A549 (cell line): ENCODE measurements around the gene HRH3. TPM values are rescaled to one million over a fixed set of nuclear protein-coding genes. Genes with fewer than 3 reads are reported as not detected.

Experiments used
- ATAC-seq, 2 experiments: fragments of 200-7000 bp in 1 of 2; fragments of >200 bp in 1 of 2; cut with Nextera tagmentation in 1 of 2; cut with Tn5 transposase in 1 of 2; 3 replicates each; pipeline versions ENCODE4 v1.8.0 to v1.9.1; 2018 to 2020; ENCODE audit warnings: mild to moderate bottlenecking in 1 of 2, moderate library complexity in 1 of 2
- CTCF ChIA-PET: fragments of 300-600 bp; sonication (Branson Sonifier 250); formaldehyde crosslinking; extraction: SDS; loops from one replicate; lab custom pipeline; 2021; ENCODE audit warnings: antibody characterized with exemption, inconsistent platforms; lab: Yijun Ruan, JAX
- POLR2A ChIA-PET: fragments of 350-600 bp; formaldehyde crosslinking; extraction: SDS; loops from one replicate; lab custom pipeline; 2021; ENCODE audit warnings: antibody characterized with exemption, inconsistent platforms; lab: Yijun Ruan, JAX
- DNase-seq, 2 experiments: peaks; one replicate each; pipeline versions ENCODE4 v3.0.0 to v3.0.0-alpha.2; 2011 to 2016; ENCODE audit warnings: low read depth in 1 of 2, low spot score in 1 of 2
- FAIRE-seq: peaks from 2 replicates; lab custom pipeline; 2011; peaks lifted over from hg19 to GRCh38; lab: Jason Lieb, UNC
- H3K27ac ChIP-seq, 2 experiments: fragments of >200 bp; sonication (Bioruptor Twin); formaldehyde crosslinking; 3 replicates each; pipeline ENCODE4 v1.5.1; 2016 to 2017
- H3K4me1 ChIP-seq: fragments of >200 bp; sonication (Bioruptor Twin); formaldehyde crosslinking; 3 replicates; pipeline ENCODE4 v1.6.1; 2016
- H3K4me2 ChIP-seq: fragments of >200 bp; sonication (Bioruptor Twin); formaldehyde crosslinking; 3 replicates; pipeline ENCODE4 v1.6.1; 2016
- H3K4me3 ChIP-seq: fragments of >200 bp; sonication (Bioruptor Twin); formaldehyde crosslinking; 3 replicates; pipeline ENCODE4 v1.5.1; 2016
- H3K9me3 ChIP-seq: fragments of >200 bp; sonication (Bioruptor Twin); formaldehyde crosslinking; 3 replicates; pipeline ENCODE4 v1.6.1; 2016
- BHLHE40 ChIP-seq: IDR thresholded peaks from 2 replicates; pipeline ENCODE4 v1.6.1; 2012; ENCODE audit warnings: low read depth, low read length, inconsistent platforms
- CEBPB ChIP-seq, 2 experiments: fragments of >200 bp in 1 of 2; sonication (Bioruptor Twin) in 1 of 2; formaldehyde crosslinking in 1 of 2; IDR thresholded peaks; 2 replicates each; pipeline ENCODE4 v1.6.1; 2012 to 2016
- CHD2 ChIP-seq: fragments of 150-350 bp; IDR thresholded peaks from 2 replicates; pipeline ENCODE4 v1.6.1; 2014; ENCODE audit warnings: low read length; ENCODE audit not compliant: partially characterized antibody
- EHMT2 ChIP-seq: fragments of 200-600 bp; sonication (generic); IDR thresholded peaks from 2 replicates; pipeline ENCODE4 v1.6.1; 2016; ENCODE audit warnings: antibody characterized with exemption, low read depth, mild to moderate bottlenecking, moderate library complexity
- EP300 ChIP-seq, 2 experiments: fragments of >200 bp; sonication (Bioruptor Twin); formaldehyde crosslinking; IDR thresholded peaks; 2 replicates in 1 of 2; 3 replicates in 1 of 2; pipeline ENCODE4 v1.6.1; 2016 to 2017
- FOXS1 ChIP-seq: fragments of 250-450 bp; sonication (Bioruptor Pico); IDR thresholded peaks from 2 replicates; pipeline ENCODE4 v1.5.0; 2020; ENCODE audit warnings: mild to moderate bottlenecking, moderate library complexity
- HOXA7 ChIP-seq: fragments of 250-450 bp; sonication (Bioruptor Pico); IDR thresholded peaks from 2 replicates; pipeline ENCODE4 v1.5.0; 2020; ENCODE audit warnings: mild to moderate bottlenecking, moderate library complexity
- JUNB ChIP-seq: fragments of >200 bp; sonication (Bioruptor Twin); formaldehyde crosslinking; IDR thresholded peaks from 2 replicates; pipeline ENCODE4 v1.6.1; 2016
- KDM1A ChIP-seq: fragments of 200-600 bp; sonication (generic); IDR thresholded peaks from 2 replicates; pipeline ENCODE4 v1.6.1; 2016; ENCODE audit warnings: low read depth, mild to moderate bottlenecking
- MAZ ChIP-seq: fragments of 150-350 bp; IDR thresholded peaks from 2 replicates; pipeline ENCODE4 v1.6.1; 2014; ENCODE audit warnings: antibody characterized with exemption, low read depth, low read length, borderline replicate concordance
- MYC ChIP-seq: IDR thresholded peaks from 2 replicates; pipeline ENCODE4 v1.6.1; 2012; ENCODE audit warnings: mild to moderate bottlenecking, inconsistent platforms, low read length, improper control_type of control experiment, borderline replicate concordance
- NR3C1 ChIP-seq: fragments of >200 bp; sonication (Bioruptor Twin); formaldehyde crosslinking; IDR thresholded peaks from 3 replicates; pipeline ENCODE4 v1.6.1; 2017
- POLR2A ChIP-seq: IDR thresholded peaks from 2 replicates; pipeline ENCODE4 v1.6.1; 2012; ENCODE audit warnings: mild to moderate bottlenecking, low read length
- POLR2AphosphoS2 ChIP-seq: conservative IDR thresholded peaks from 2 replicates; pipeline ENCODE4 v1.6.1; 2012; ENCODE audit warnings: low read length, improper control_type of control experiment, inconsistent platforms
- RAD21 ChIP-seq, 2 experiments: fragments of >200 bp in 1 of 2; sonication (Bioruptor Twin) in 1 of 2; formaldehyde crosslinking in 1 of 2; IDR thresholded peaks in 1 of 2; conservative IDR thresholded peaks in 1 of 2; 2 replicates in 1 of 2; 3 replicates in 1 of 2; pipeline ENCODE4 v1.6.1; 2012 to 2018; ENCODE audit warnings: inconsistent platforms in 1 of 2
- RCOR1 ChIP-seq: fragments of 150-350 bp; IDR thresholded peaks from 2 replicates; pipeline ENCODE4 v1.6.1; 2014; ENCODE audit warnings: antibody characterized with exemption, low read length, low read depth
- WGBS: methylation state at CpG from one replicate; pipeline ENCODE4 v1.1.6; 2017; ENCODE audit errors: missing lambda C conversion rate; 5-methylcytosine and 5-hydroxymethylcytosine counted together
- polyA plus RNA-seq, 4 experiments: library from polyadenylated mRNA; depleted of rRNA in 3 of 4; stranded (reverse); fragments of >200 nt; fragmentation: RNase III in 1 of 4; extraction: RNeasy Plus Mini Kit Qiagen cat#74134 plus additional on column Dnase treatment in 1 of 4; gene quantifications; 2 replicates in 3 of 4; 3 replicates in 1 of 4; pipeline ENCODE4 v1.2.3, GENCODE V29; 2011 to 2017
- TF ChIP-seq, protein P1 (sequence below): fragments of >200 bp; sonication (Bioruptor Twin); formaldehyde crosslinking; IDR thresholded peaks from 3 replicates; pipeline ENCODE4 v1.5.1; 2016
- TF ChIP-seq, protein P2 (sequence below): IDR thresholded peaks from 2 replicates; pipeline ENCODE4 v1.6.1; 2012; ENCODE audit warnings: low read depth, borderline replicate concordance
- TF ChIP-seq, protein P3 (sequence below): fragments of 150-350 bp; IDR thresholded peaks from 2 replicates; pipeline ENCODE4 v1.6.1; 2014; ENCODE audit warnings: low read depth, mild to moderate bottlenecking, low read length
- TF ChIP-seq, protein P4 (sequence below): fragments of 200-600 bp; sonication (generic); IDR thresholded peaks from 2 replicates; pipeline ENCODE4 v1.6.1; 2016; ENCODE audit warnings: antibody characterized with exemption, mild to moderate bottlenecking, moderate library complexity
- TF ChIP-seq, protein P5 (sequence below): IDR thresholded peaks from 2 replicates; pipeline ENCODE4 v1.6.1; 2012

HRH3 gene
- polyA plus RNA-seq, 2 of the 4 experiments (the other 2 are of a cell fraction), result not detected

DNA sequence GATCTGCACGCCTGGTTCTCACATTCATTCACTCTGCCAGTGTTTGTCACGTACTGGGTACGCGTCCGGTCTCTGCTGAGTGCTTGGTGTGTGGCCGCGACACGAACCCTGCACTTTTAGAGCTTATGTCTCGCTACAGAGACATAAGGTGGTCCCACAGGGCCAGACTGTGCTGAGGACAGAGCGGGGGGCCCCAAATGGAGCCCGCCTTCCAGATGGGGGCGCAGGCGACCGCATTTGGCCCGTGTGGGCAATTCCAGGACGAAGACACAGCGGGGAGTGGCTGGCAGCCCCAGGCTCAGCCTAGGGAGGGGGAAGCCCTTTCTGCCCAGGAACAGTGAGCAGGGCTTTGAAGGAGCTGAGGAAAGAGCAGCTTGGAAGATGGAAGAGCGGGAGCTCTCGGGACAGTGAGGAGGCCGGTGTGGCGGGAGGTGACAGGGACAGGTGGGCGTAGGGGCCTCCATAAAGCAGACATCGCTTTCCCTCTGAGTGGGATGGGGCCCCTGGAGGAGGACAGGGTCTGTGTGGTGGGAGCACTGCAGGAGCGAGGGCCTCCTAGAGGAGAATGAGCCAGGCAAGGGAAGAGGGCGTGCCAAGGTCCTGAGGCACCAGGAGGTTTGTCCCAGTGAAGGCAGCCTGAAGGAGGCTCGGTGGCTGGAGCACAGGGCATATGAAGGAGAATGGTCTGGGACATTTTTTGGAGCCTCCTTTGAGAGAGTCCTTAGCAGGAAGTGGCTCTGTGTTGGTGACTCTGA lies 45.0 kb downstream of the HRH3 start:
- ChIA-PET CTCF (interaction anchor here (1.1 kb wide), 1 partner anchor 9 kb away, joined by 4 read pairs; no protein-coding TSS in a partner anchor), POLR2A (no interaction called here)
- Histone ChIP-seq H3K4me3 (no peak overlapping the region), H3K4me2 (no peak overlapping the region), H3K4me1 (no peaks in the 10 kb centered on the region), H3K27ac (no peak overlapping the region), H3K9me3 (no peaks in the 10 kb centered on the region)
- DNase-seq (no peak), FAIRE-seq (no peak), ATAC-seq (no peak)
- 96% methylated on average over 26 of the region's 26 CpGs for WGBS
- no peak for TF ChIP-seq RAD21 (conservative IDR thresholded peaks at IDR 0.05 in 1 of 2, IDR thresholded peaks at IDR 0.05 in 1 of 2)
- no peak for TF ChIP-seq CEBPB (IDR thresholded peaks at IDR 0.05)
- TF ChIP-seq BHLHE40, result no peak
- TF ChIP-seq, protein P1, sequence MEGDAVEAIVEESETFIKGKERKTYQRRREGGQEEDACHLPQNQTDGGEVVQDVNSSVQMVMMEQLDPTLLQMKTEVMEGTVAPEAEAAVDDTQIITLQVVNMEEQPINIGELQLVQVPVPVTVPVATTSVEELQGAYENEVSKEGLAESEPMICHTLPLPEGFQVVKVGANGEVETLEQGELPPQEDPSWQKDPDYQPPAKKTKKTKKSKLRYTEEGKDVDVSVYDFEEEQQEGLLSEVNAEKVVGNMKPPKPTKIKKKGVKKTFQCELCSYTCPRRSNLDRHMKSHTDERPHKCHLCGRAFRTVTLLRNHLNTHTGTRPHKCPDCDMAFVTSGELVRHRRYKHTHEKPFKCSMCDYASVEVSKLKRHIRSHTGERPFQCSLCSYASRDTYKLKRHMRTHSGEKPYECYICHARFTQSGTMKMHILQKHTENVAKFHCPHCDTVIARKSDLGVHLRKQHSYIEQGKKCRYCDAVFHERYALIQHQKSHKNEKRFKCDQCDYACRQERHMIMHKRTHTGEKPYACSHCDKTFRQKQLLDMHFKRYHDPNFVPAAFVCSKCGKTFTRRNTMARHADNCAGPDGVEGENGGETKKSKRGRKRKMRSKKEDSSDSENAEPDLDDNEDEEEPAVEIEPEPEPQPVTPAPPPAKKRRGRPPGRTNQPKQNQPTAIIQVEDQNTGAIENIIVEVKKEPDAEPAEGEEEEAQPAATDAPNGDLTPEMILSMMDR, result no peak
- TF ChIP-seq, protein P2, sequence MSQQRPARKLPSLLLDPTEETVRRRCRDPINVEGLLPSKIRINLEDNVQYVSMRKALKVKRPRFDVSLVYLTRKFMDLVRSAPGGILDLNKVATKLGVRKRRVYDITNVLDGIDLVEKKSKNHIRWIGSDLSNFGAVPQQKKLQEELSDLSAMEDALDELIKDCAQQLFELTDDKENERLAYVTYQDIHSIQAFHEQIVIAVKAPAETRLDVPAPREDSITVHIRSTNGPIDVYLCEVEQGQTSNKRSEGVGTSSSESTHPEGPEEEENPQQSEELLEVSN, result no peak
- TF ChIP-seq NR3C1, result no peak
- no peak for TF ChIP-seq RCOR1
- no peak for TF ChIP-seq EP300 (IDR thresholded peaks at IDR 0.05)
- no peak for TF ChIP-seq POLR2A
- TF ChIP-seq EHMT2, result no peak
- TF ChIP-seq, protein P3, sequence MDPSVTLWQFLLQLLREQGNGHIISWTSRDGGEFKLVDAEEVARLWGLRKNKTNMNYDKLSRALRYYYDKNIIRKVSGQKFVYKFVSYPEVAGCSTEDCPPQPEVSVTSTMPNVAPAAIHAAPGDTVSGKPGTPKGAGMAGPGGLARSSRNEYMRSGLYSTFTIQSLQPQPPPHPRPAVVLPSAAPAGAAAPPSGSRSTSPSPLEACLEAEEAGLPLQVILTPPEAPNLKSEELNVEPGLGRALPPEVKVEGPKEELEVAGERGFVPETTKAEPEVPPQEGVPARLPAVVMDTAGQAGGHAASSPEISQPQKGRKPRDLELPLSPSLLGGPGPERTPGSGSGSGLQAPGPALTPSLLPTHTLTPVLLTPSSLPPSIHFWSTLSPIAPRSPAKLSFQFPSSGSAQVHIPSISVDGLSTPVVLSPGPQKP, result no peak
- TF ChIP-seq FOXS1 (CRISPR knock-in tag), result no peak
- TF ChIP-seq, protein P4, sequence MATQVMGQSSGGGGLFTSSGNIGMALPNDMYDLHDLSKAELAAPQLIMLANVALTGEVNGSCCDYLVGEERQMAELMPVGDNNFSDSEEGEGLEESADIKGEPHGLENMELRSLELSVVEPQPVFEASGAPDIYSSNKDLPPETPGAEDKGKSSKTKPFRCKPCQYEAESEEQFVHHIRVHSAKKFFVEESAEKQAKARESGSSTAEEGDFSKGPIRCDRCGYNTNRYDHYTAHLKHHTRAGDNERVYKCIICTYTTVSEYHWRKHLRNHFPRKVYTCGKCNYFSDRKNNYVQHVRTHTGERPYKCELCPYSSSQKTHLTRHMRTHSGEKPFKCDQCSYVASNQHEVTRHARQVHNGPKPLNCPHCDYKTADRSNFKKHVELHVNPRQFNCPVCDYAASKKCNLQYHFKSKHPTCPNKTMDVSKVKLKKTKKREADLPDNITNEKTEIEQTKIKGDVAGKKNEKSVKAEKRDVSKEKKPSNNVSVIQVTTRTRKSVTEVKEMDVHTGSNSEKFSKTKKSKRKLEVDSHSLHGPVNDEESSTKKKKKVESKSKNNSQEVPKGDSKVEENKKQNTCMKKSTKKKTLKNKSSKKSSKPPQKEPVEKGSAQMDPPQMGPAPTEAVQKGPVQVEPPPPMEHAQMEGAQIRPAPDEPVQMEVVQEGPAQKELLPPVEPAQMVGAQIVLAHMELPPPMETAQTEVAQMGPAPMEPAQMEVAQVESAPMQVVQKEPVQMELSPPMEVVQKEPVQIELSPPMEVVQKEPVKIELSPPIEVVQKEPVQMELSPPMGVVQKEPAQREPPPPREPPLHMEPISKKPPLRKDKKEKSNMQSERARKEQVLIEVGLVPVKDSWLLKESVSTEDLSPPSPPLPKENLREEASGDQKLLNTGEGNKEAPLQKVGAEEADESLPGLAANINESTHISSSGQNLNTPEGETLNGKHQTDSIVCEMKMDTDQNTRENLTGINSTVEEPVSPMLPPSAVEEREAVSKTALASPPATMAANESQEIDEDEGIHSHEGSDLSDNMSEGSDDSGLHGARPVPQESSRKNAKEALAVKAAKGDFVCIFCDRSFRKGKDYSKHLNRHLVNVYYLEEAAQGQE, result no peak

DNA sequence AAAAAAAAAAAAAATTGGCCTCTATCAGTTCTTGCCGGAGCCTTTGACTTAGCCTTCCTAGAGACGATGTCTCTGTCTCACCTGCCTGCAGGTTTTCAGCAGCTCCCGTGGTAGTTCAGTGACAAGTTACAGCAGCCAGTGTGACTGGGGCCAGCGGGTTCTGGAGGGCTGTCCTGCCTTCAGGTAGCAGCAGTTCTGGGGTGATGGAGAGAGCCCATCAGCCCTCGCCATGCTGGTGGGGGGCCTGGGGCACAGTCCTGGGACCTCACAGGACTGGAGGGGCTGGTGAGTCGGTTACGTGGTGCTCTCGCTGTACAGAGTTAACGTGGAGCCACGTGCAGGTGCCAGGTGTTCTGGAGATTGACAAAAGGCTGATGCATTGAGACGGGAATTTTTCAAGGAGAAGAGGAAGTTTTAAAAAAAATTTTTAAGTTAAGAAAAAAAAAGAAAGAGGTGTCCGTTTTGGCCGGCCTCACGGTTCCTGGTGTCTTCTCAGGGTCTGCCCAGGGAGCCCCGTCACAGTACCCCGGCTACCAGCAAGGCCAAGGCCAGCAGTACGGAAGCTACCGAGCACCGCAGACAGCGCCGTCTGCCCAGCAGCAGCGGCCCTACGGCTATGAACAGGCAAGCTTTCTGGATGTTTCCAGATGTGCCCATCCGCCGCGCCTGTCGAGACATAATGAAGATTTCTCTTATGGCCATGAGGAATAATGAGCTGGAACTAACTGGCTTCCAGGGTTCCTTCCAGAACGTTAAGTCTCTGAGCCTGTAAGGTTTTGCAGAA lies 45.9 kb downstream of the HRH3 start:
- FAIRE-seq, result no peak
- CTCF ChIA-PET, result interaction anchor here (1.1 kb wide), 1 partner anchor 8 kb away, joined by 4 read pairs; no protein-coding TSS in a partner anchor
- H3K4me1 ChIP-seq, result no peaks in the 10 kb centered on the region
- H3K27ac ChIP-seq, result no peak overlapping the region
- H3K9me3 ChIP-seq, result no peaks in the 10 kb centered on the region
- no peak overlapping the region for H3K4me2 ChIP-seq
- ATAC-seq, result no peak
- 93% methylated on average over 28 of the region's 28 CpGs for WGBS
- POLR2A ChIA-PET, result no interaction called here
- TF ChIP-seq CHD2 (no peak), FOXS1 (CRISPR knock-in tag) (no peak), BHLHE40 (no peak), CEBPB (IDR thresholded peaks at IDR 0.05) (no peak), JUNB (no peak), NR3C1 (no peak), KDM1A (no peak), HOXA7 (CRISPR knock-in tag) (no peak), POLR2AphosphoS2 (no peak), MYC (no peak), MAZ (no peak)
- TF ChIP-seq, protein P5, sequence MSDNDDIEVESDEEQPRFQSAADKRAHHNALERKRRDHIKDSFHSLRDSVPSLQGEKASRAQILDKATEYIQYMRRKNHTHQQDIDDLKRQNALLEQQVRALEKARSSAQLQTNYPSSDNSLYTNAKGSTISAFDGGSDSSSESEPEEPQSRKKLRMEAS, result no peak
- TF ChIP-seq, protein P4, result no peak
- TF ChIP-seq, all 56 proteins: peak for 0
- DNase-seq, result no peak
- no peak overlapping the region for H3K4me3 ChIP-seq
